ENCODE measurements around the gene PRR16.
"Not testable (repeated sequence)": the region's sequence is repeated elsewhere in the genome, so short reads cannot be mapped to it uniquely, and the experiment has no call there.

PRR16 gene

DNA sequence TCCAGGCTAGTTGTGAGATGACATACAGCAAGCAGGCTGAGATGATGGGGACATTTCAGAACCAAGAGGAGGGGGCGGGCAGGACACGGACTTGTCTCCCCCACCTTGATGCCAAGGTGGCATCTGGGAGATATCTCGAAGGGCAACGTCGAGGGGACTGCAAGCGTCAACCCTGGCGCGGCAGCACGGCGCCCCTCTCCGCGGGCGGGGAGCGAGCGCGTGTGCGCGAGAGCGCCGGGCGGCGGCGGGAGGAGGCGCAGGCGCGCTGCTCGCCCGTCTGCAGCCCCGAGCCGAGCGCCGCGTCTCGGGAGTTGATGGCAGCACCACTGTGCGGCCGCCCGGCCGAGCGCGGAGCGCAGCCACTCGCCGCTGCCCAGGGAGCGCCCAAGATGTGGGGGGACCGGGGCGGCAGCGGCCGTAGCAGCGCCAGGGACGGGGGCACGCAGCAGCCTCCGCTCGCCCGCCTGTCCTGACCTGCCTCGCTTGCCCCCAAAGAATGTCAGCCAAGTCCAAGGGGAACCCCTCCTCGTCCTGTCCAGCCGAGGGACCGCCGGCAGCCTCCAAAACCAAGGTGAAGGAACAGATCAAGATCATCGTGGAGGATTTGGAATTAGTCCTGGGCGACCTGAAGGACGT is at the start of gene PRR16:
TSS of gene PRR16 (plus strand) at position 310 of the 636 bp plus-strand sequence.
- H3K4me3 ChIP-seq (ENCODE audit: low read depth, low read length), result peak within 1 kb of the TSS; percentile 56

DNA sequence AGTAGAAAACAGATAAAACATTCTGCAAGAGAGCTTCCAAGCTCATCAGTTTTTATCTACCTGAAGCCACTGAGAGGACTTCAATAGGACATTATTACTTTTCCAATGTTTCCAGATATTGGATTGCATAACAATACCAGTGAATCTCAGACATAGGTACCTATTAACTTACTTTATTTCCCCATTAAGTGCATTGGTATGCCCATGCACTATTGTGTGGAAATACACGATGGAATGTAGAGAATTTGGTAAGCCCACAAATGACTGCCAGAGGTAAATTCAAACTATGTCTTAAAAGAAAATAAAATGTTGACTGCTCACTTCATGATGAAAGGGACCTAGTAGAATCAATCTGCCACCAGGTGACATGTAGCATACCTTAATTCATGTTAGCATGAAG is 48.1 kb upstream of the PRR16 start:
- H3K4me3 ChIP-seq (ENCODE audit: low read depth, low read length), result no peak overlapping the region

DNA sequence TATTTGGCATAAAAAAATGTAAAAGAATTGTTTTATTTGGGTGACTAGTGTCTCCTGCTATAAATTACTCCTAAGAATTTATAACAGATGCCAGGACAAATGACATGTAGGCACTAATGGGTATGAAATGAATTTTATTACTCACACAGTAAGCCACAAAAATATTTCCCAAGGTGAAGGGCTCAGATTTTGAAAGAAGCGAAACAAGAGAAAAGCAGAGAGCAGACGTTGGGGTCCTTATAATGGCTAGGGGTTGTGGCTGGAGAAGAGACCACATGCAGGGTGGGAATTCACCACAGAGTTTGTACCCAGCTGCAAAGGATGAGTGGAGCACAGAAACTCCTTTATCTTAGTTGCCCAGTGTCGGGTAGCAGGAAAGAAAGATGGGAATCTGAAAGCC is 45.0 kb upstream of the PRR16 start:
- no peak overlapping the region for H3K4me3 ChIP-seq (ENCODE audit: low read depth, low read length)

DNA sequence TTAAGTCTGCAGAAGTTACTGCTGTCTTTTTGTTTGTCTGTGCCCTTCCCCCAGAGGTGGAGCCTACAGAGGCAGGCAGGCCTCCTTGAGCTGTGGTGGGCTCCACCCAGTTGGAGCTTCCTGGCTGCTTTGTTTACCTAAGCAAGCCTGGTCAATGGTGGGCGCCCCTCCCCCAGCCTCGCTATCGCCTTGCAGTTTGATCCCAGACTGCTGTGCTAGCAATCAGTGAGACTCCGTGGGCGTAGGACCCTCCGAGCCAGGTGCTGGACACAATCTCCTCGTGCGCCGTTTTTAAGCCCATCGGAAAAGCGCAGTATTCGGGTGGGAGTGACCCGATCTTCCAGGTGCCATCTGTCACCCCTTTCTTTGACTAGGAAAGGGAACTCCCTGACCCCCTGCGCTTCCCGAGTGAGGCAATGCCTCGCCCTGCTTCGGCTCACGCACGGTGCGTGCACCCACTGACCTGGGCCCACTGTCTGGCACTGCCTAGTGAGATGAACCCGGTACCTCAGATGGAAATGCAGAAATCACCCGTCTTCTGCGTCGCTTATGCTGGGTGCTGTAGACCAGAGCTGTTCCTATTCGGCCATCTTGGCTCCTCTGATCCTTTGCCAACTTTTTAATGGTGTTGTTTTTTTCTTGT is 37.3 kb upstream of the PRR16 start:
- not testable (repeated sequence) for H3K4me3 ChIP-seq (ENCODE audit: low read depth, low read length)

DNA sequence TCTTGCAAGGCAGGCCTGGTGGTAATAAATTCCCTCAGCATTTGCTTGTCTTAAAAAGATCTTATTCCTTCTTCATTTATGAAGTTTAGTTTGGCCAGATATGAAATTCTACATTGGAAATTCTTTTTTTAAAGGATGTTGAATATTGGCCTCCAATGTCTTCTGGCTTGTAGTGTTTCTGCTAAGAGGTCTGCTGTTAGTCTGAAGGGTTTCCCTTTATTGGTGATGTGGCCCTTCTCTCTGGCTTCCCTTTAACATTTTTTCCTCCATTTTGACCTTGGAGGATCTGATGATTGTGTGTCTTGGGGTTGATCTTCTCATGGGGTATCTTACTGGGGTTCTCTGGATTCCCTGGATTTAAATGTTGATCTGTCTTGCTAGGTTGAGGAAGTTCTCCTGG is 33.5 kb upstream of the PRR16 start:
- no peak overlapping the region for H3K4me3 ChIP-seq (ENCODE audit: low read depth, low read length)

DNA sequence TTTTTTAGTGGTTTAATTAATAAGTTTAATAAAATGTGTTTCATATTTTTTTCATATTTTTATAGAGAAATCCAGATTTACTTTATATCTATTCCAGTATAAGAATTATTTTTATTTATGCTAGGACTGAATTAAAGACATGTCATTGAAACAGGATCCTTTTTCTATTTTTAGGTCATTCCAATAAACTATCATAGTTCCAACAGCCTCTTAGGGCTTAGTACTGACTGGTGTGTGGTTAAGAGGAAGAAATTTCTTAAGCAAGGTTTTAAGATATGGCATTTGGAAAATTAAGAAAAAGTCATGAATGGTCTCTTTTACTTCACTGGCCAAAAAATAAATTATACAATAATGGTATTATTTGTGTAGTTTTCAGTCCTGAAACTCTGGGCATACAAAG is 31.2 kb upstream of the PRR16 start:
- no peak overlapping the region for H3K4me3 ChIP-seq (ENCODE audit: low read depth, low read length)

DNA sequence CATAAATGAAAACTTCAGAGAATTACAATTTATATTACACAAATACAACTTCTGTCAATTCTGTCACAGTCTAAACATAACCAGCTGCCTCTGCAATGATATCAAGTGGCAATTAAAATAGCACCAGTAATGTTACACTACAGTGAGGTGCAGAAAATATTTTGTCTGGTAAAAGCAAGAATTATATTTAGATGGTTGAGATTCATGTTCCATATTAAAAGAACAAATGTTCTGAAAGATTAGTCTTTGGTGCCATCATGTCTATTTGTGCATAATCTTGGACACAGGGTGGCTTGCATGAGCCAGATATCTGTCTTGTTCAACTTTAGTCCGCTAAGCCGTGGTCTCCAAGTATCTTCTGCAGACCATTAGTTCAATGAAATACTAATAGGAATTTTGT is 29.0 kb upstream of the PRR16 start:
- H3K4me3 ChIP-seq (ENCODE audit: low read depth, low read length), result no peak overlapping the region

DNA sequence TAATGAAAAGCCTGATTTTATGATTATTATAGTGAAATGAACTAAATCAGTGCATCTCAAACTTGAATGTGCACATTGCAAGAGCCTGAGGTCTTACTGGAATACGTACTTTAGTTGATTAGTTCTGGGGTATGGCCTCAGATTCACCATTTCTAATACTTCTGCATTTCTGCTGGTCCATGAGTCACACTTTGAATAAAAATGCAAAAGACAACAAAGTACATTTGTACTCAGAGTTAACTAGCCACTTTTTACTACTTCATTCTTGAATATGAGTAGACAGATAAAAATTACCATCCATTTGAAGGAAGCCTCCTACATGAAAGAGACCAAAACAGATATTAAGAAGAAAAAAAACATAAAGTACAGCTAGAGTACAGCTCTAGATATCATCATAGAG is 27.1 kb upstream of the PRR16 start:
- no peak overlapping the region for H3K4me3 ChIP-seq (ENCODE audit: low read depth, low read length)

DNA sequence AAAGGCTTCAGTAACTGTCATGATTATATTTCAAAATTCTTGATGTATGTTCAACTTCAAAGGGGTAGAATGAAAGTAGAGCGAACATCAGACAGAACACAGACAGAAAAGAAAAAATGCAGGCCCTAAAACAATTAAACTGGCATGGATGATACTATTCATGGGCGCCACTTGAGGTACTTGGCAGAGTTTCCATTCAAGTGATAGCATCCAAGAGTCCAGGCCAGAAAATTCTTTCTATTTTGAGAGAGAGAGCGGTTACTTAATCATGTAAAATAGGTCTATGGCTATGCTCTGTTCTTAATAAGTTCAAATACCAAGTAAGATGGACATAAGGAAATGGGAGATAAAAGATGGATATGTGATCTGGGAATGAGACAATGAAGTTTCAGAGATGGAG is 21.4 kb upstream of the PRR16 start:
- no peak overlapping the region for H3K4me3 ChIP-seq (ENCODE audit: low read depth, low read length)

DNA sequence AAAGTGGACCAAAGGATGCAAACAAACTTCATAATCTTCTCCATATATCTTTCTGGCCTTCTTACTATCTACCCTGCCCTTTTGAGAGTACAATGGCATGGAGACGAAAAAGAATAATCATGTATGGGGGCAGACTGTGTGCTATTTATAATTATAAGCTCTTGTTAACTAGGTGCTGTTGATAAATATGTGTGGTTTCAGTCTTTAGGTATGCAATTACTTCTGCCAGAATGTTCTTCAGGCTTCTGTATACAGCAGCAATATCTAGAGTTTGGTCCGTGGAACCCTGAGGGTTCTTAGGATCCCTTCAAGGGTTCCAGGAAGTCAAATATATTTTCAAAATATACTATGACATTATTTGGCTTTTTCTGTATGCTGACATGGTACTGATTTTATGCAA is 20.5 kb upstream of the PRR16 start:
- no peak overlapping the region for H3K4me3 ChIP-seq (ENCODE audit: low read depth, low read length)

DNA sequence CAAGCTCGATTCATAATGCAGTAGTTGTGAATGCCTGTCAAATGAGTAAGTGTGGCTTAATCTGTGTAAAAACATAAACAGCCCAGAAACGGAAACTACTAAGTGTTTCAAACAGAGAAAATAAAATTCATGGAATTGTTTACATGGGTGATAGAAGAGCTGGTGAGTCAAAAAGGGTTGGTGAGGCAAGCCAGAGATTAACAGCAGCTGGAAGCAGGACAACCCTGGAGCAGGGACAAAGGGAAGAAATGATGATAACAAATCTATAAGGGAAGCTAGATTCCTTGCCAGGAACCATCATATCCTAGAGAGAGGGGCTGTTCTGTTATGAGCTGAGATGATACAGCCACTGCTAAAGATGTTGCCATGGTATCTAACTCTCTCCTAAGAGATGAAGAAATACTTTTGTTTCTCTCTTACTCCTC is 18.0 kb upstream of the PRR16 start:
- H3K4me3 ChIP-seq (ENCODE audit: low read depth, low read length), result no peak overlapping the region

DNA sequence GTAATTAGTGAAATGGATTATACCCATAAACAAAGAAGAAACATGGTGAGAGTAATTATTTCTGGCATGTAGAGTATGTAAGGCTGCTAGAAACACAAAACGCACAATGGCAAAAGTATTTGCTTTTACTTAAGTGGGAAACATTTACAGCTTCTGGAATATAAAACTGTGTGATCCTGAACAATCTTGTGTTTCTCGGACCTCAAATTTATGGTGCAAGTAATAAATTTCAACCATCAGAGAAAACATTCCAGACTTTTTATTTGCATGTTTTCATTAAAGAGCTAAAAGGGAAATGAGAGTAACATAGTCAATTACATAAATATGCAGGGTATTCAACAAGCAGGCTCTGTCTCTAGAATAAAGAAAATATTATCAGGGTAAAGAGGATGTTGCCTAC is 17.2 kb upstream of the PRR16 start:
- H3K4me3 ChIP-seq (ENCODE audit: low read depth, low read length), result no peak overlapping the region

DNA sequence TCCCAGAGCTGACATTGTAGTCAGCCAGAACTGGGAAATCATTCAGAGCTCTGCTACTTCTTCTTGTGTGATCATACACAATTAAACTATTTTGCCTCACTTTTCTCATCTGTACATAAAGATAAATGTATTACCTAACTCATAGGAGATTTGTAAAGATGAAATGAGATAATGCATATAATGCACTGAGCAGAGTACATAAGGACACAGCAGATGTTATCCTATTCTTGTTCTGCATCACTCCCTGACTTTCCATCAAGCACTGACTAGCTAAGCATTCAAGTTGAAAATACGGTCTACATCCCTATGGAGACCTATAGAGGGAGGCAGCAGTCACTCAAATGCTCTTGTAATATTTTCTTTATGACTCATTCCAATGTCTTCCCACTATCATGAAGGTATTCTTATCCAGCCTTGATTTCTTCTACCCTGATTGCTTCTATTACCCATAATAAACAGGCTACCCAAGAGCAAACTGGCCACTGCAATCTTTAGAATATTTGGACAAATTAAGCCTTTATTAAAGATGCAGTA is 16.3 kb upstream of the PRR16 start:
- no peak overlapping the region for H3K4me3 ChIP-seq (ENCODE audit: low read depth, low read length)

DNA sequence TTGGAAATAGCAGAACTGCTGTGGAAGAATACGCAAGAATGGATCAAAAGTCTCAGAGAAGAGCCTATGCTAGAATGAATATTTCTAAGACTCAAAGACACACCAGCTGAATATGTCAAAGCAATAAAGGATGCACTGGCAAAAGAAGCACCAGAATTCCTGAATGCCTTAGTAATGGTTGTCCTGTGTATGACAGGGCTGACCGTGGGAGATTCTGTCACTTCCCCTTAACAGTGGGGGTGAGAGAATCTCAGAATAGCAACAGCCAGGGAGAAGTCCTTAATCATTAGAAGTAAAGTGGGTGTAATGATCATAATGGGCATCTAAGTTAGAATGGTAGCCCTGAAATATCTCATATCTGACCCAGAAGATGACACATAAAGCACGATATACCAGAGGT is 14.6 kb upstream of the PRR16 start:
- no peak overlapping the region for H3K4me3 ChIP-seq (ENCODE audit: low read depth, low read length)

DNA sequence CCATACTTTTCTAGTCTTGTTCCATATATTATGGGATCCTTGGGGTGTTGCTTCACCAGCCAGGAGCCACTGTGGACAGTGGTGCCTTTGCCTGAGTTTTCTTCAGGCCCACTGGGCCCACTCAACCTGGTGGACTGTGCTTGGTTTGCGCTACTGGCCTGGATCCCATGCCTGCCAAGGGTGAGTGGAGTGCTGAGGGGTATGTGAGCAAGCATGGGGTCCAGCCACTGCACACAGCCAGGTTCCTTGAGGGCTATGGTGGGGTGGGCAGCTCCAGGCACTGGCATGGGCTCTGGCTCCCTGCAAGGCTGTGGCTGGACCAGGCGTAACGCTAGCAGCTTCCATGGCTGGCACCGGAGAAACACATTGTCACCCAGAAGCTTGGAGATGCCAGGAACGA is 13.2 kb upstream of the PRR16 start:
- H3K4me3 ChIP-seq (ENCODE audit: low read depth, low read length), result no peak overlapping the region

DNA sequence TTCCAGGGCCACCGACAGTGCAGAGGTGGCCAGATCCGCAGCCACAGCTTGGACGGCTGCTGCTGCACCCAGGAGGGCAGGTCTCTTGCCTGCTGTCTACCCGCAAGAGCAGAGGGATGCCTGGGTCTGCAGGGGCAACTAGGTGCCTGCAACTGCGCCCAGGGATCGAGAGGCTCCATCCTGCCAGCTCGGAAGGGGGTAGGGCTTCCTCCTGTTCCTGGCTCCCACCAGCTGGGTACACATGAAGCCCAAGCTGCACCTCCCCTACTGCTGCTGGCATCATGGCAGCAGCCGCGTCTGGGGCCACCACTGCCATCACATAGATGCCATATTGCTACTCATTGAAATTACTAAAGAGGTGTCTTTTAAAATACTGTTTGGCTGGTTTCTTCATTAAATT is 12.7 kb upstream of the PRR16 start:
- no peak overlapping the region for H3K4me3 ChIP-seq (ENCODE audit: low read depth, low read length)

DNA sequence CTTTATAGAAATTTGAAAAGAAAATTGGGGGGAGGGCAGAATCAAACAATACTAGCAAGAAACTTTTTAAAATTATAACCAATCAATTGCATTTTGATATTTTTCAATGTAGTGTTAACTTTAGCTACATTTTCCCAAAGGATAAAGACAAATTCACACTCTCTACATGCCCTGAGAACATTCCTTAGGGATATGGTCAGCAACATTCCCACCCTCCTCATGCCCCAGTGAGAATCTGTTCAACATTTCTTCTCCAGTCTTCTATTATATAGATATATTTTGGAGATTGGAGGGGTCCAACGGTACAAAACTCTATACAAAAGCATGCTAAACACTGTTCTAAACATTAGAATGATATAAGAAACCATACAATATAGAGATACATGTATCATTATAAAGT is 11.6 kb upstream of the PRR16 start:
- H3K4me3 ChIP-seq (ENCODE audit: low read depth, low read length), result no peak overlapping the region

DNA sequence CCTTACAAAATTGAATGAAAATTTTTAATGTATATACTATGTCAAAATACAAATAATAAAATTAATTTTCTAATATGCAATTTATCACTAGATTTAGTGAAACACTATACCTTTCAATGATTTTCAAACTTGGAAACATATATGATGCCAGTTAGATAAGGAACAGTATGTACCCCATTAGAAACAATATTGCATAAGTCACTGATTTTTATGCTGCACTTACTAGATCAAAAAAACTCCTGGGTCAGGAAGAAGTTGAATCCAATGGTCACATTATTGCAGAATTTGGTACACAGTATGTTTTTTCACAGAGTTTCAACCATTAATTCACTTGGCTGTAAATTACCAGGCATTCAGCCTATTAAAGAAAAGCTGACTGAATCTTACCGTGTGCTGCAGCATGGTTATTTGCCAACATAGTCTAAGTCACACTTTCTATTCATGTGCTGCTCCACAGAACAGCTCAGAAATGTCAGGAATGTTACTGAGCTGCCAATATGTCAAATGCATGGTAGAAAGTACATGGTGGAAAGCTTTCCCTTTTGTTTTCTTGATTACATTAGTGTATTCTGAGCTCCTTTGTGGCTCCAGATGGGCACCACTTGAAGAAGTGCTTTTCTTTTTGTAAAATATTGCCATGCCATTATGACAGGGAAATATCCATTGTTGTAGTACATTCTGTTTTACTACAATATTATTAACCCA is 9.9 kb upstream of the PRR16 start:
- no peak overlapping the region for H3K4me3 ChIP-seq (ENCODE audit: low read depth, low read length)

DNA sequence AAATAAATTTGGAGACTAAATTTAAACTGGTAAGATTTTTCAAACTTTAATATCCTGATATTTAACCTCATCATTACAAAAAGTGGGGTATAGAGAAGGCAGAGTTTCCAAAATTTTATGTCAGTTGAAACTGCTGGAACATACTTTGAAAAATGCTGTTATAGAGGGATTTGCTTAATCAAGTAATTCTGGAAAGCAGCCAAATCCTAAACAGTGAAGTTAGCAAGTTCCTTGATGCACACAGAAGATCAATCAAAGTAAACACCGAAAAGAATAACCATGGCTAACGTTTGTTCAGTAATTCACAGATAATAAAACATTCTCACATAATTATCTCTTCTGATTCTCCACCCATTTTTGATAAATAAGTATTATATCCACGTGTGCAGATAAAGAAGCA is 8.1 kb upstream of the PRR16 start:
- H3K4me3 ChIP-seq (ENCODE audit: low read depth, low read length), result no peak overlapping the region

DNA sequence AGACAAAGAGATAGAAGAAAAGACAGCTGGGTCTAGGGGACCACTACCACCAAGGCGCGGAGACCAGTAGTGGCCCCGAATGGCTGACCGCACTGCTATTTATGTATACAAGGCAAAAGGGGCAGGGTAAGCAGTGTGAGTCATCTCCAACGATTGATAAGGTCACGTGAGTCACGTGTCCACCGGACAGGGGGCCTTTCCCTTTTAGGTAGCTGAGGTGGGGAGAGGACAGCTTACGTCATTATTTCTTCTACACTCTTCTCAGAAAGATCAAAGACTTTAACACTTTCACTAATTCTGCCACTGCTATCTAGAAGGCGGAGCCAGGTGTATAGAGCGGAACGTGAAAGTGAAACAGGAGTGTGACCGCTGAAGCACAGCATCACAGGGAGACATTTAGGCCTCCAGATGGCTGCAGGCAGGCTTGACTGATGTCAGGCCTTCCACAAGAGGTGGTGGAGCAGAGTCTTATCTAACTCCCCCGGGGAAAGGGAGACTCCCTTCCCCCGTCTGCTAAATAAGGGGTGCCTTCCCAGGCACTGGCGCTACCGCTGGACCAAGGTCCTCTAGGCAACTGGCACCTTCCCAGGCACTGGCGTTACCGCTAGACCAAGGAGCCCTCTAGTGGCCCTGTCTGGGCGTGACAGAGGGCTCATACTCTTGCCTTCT is 6.1 kb upstream of the PRR16 start:
- H3K4me3 ChIP-seq (ENCODE audit: low read depth, low read length), result no peak overlapping the region

DNA sequence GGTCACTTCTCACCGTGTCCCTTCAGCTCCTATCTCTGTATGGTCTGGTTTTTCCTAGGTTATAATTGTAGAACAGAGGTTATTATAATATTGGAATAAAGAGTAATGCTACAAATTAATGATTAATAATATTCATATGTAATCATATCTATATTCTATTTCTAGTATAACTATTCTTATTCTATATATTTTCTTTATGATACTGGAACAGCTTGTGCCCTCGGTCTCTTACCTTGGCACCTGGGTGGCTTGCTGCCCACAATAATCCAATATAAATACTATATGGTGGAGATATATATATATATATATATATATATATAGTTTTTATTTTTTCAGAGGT is 5.6 kb upstream of the PRR16 start:
- not testable (repeated sequence) for H3K4me3 ChIP-seq (ENCODE audit: low read depth, low read length)

DNA sequence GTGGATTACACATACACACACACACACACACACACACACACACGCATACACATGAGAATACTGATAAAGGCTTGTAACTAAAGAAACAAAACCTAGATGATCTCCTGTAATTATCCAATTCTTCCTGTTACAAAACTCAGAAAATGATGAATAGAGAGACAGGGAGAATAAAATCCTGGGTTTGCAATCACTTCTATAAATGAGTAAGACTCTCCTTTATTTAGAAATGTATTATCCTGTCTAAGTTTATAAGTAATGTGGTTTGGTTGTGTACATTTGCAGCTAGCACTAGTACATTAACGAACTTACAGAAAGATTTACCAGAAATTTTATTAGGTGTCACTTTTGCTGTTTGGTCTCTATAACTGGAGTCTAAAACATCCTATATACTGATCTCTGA is 2.8 kb upstream of the PRR16 start:
- H3K4me3 ChIP-seq (ENCODE audit: low read depth, low read length), result no peak overlapping the region

Measured in iPS-11a (cell line).